GM12878 (cell line): ENCODE measurements around the gene CFAP61. TPM values are rescaled to one million over a fixed set of nuclear protein-coding genes. Genes with fewer than 3 reads are reported as not detected.

ENCODE experiments used
- ATAC-seq: fragments of 200-7000 bp; cut with Tn5 transposase; 3 replicates; pipeline ENCODE4 v1.9.1; 2020; ENCODE audit warnings: mild to moderate bottlenecking, moderate library complexity
- BruUV-seq: library from RNA; stranded (reverse); fragments of 400-500 nt; replicated peaks from 2 replicates; lab custom pipeline; 2021; lab: Mats Ljungman, UMichigan
- CTCF ChIA-PET: fragments of 300-600 bp; sonication (Branson Sonifier 250); formaldehyde crosslinking; extraction: SDS; loops from one replicate; lab custom pipeline; 2021; ENCODE audit warnings: inconsistent platforms; lab: Yijun Ruan, JAX
- POLR2A ChIA-PET: fragments of 350-600 bp; formaldehyde crosslinking; extraction: SDS; loops from one replicate; lab custom pipeline; 2021; ENCODE audit warnings: inconsistent platforms; lab: Charles Lee
- RAD21 ChIA-PET: fragments of 300-600 bp; sonication (Branson Sonifier 250); formaldehyde crosslinking; loops from one replicate; lab custom pipeline; 2023; ENCODE audit warnings: antibody characterized with exemption; ENCODE audit not compliant: unreplicated experiment; lab: Charles Lee
- SMC1A ChIA-PET: fragments of 300-600 bp; sonication (Branson Sonifier 250); formaldehyde crosslinking; loops from one replicate; lab custom pipeline; 2023; ENCODE audit not compliant: unreplicated experiment, uncharacterized antibody; lab: Charles Lee
- DNase-seq: peaks from one replicate; pipeline ENCODE4 v3.0.0-alpha.2; 2011; ENCODE audit warnings: low read depth, low spot score
- FAIRE-seq: peaks from 3 replicates; lab custom pipeline; 2011; peaks lifted over from hg19 to GRCh38; lab: Jason Lieb, UNC
- H2AFZ ChIP-seq: 2 replicates; pipeline ENCODE4 v1.6.0; 2011; ENCODE audit warnings: low read depth, low read length, control low read depth; ENCODE audit not compliant: control insufficient read depth
- H3K27ac ChIP-seq: 2 replicates; pipeline ENCODE4 v1.5.1; 2011; ENCODE audit warnings: control low read depth; ENCODE audit not compliant: control insufficient read depth, insufficient read depth
- H3K27me3 ChIP-seq, 2 experiments: replicated peaks in 1 of 2; 2 replicates each; pipeline versions ENCODE4 v1.6.0 to v1.6.1; 2011; ENCODE audit warnings: low read length in 1 of 2; ENCODE audit not compliant: control insufficient read depth in 2 of 2, insufficient read depth in 2 of 2
- H3K36me3 ChIP-seq, 2 experiments: 2 replicates each; pipeline ENCODE4 v1.5.1; 2011; ENCODE audit warnings: low read length in 1 of 2; ENCODE audit not compliant: control insufficient read depth in 2 of 2, insufficient read depth in 2 of 2
- H3K4me1 ChIP-seq: 2 replicates; pipeline ENCODE4 v1.6.1; 2011; ENCODE audit warnings: mild to moderate bottlenecking, low read length, moderate library complexity, mixed read lengths; ENCODE audit not compliant: control insufficient read depth, insufficient read depth
- H3K4me2 ChIP-seq: 2 replicates; pipeline ENCODE4 v1.6.0; 2011; ENCODE audit warnings: control low read depth; ENCODE audit not compliant: control insufficient read depth, insufficient read depth
- H3K4me3 ChIP-seq: fragments of 200-600 bp; sonication (generic); 2 replicates; pipeline ENCODE4 v1.5.1; 2016
- H3K79me2 ChIP-seq: 2 replicates; pipeline ENCODE4 v1.6.0; 2011; ENCODE audit warnings: low read length; ENCODE audit not compliant: control insufficient read depth, insufficient read depth
- H3K9ac ChIP-seq: 2 replicates; pipeline ENCODE4 v1.8.0; 2011; ENCODE audit warnings: low read length, control low read depth, mixed read lengths; ENCODE audit not compliant: control insufficient read depth, insufficient read depth
- H3K9me3 ChIP-seq: replicated peaks from 3 replicates; pipeline ENCODE4 v1.5.1; 2011; ENCODE audit warnings: mild to moderate bottlenecking, low read length; ENCODE audit not compliant: control insufficient read depth, insufficient read depth
- H4K20me1 ChIP-seq: 2 replicates; pipeline ENCODE4 v1.6.0; 2011; ENCODE audit not compliant: control insufficient read depth, insufficient read depth
- BHLHE40 ChIP-seq, 2 experiments: fragments of 450-650 bp in 1 of 2; IDR thresholded peaks; 2 replicates each; pipeline ENCODE4 v1.6.1; 2011 to 2017; ENCODE audit warnings: low read depth in 2 of 2, borderline replicate concordance in 1 of 2, improper control_type of control experiment in 1 of 2, low read length in 1 of 2, mild to moderate bottlenecking in 1 of 2
- CEBPB ChIP-seq, 2 experiments: fragments of 150-350 bp in 1 of 2; IDR thresholded peaks; 2 replicates each; pipeline ENCODE4 v1.6.1; 2012 to 2014; ENCODE audit warnings: low read depth in 2 of 2, low read length in 2 of 2, borderline replicate concordance in 1 of 2, inconsistent platforms in 1 of 2
- LARP7 ChIP-seq: fragments of 450-650 bp; IDR thresholded peaks from 2 replicates; pipeline ENCODE4 v1.6.1; 2017; ENCODE audit warnings: mild to moderate bottlenecking
- POLR2A ChIP-seq: IDR thresholded peaks from 2 replicates; pipeline ENCODE4 v1.6.1; 2011; ENCODE audit warnings: low read depth, mild to moderate bottlenecking, low read length
- SIN3A ChIP-seq: IDR thresholded peaks from 2 replicates; pipeline ENCODE4 v1.6.1; 2012; ENCODE audit warnings: low read depth, low read length, improper control_type of control experiment
- SP1 ChIP-seq: IDR thresholded peaks from one replicate; pipeline ENCODE4 v1.6.1; 2011; ENCODE audit warnings: low read depth, low read length
- TARDBP ChIP-seq: IDR thresholded peaks from 2 replicates; pipeline ENCODE4 v1.6.1; 2016; ENCODE audit warnings: borderline replicate concordance
- WGBS: methylation state at CpG from one replicate; pipeline ENCODE4 v1.1.6; 2016; ENCODE audit warnings: low lambda C conversion rate; ENCODE audit not compliant: insufficient replicate concordance, insufficient coverage; ENCODE audit errors: missing lambda C conversion rate; 5-methylcytosine and 5-hydroxymethylcytosine counted together
- in situ Hi-C: fragments of 300-500 bp; cut with MboI; formaldehyde crosslinking; loops from 9 replicates; pipeline ENCODE4 v1.14.3; 2018; ENCODE audit warnings: mixed read lengths
- intact Hi-C: fragments of 100-400 bp; cut with micrococcal nuclease; formaldehyde crosslinking; loops from one replicate; pipeline ENCODE4 v1.14.2; 2022; ENCODE audit not compliant: unreplicated experiment
- polyA plus RNA-seq, 11 experiments: library from polyadenylated mRNA; depleted of rRNA in 4 of 11; unstranded in 6 of 11; stranded (reverse) in 5 of 11; fragments of >200 nt; fragmentation: Nextera tagmentation in 4 of 11; fragmentation: Illumina TruSeq in 1 of 11; extraction: Ambion mirVana in 4 of 11; extraction: Trizol in 1 of 11; gene quantifications; 1 replicate in 1 of 11; 2 replicates in 10 of 11; pipeline versions ENCODE4 v1.2.1 to v1.2.3, GENCODE V29; 2011 to 2016; ENCODE audit warnings: inconsistent platforms in 2 of 11, missing spikeins in 2 of 11, low read depth in 1 of 11
- total RNA-seq, 4 experiments: library from RNA; depleted of rRNA in 3 of 4; stranded (reverse); fragments of >200 nt in 3 of 4; fragmentation: Illumina TruSeq in 1 of 4; extraction: Trizol in 1 of 4; gene quantifications; 2 replicates each; pipeline versions ENCODE4 v1.2.1 to v1.2.3, GENCODE V29; 2013 to 2021
- TF ChIP-seq, protein P1 (sequence below): fragments of 450-650 bp; IDR thresholded peaks from 2 replicates; pipeline ENCODE4 v1.6.1; 2017; ENCODE audit warnings: mild to moderate bottlenecking

CFAP61 gene
- total and polyA plus RNA-seq, 10 of the 15 experiments (the other 5 are each of a cell fraction or from before 2014, with no cell fraction given) = 0.11 to 0.41 (median 0.24) TPM; not detected in 7

DNA sequence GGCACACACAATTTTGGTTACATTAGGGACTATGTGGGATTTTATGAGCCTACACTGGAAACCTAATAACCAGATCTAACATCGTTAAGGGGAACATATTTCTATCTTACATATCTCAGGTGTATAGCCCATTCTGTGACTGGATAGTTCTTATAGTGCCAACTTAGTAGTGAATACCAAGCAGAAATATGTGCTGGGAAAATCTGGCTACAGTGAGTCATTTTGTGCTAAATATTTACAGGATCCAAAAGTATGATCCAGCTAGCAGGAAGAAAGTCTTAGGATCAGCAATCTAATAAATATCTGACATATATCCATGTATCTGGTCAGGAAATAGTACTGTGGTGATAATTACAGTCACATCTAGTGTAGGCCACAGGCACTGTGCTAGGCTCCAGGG is 221.0 kb downstream of the CFAP61 start (continued):
- TF ChIP-seq BHLHE40 (IDR thresholded peaks at IDR 0.05; ENCODE audit: borderline replicate concordance in 1 of 2, low read depth in 2 of 2, low read length in 1 of 2) (no peak), SIN3A (no peak), CEBPB (IDR thresholded peaks at IDR 0.05; ENCODE audit: borderline replicate concordance in 1 of 2, low read depth in 2 of 2, low read length in 2 of 2) (no peak), POLR2A (no peak), LARP7 (no peak)
- TF ChIP-seq, protein P1, sequence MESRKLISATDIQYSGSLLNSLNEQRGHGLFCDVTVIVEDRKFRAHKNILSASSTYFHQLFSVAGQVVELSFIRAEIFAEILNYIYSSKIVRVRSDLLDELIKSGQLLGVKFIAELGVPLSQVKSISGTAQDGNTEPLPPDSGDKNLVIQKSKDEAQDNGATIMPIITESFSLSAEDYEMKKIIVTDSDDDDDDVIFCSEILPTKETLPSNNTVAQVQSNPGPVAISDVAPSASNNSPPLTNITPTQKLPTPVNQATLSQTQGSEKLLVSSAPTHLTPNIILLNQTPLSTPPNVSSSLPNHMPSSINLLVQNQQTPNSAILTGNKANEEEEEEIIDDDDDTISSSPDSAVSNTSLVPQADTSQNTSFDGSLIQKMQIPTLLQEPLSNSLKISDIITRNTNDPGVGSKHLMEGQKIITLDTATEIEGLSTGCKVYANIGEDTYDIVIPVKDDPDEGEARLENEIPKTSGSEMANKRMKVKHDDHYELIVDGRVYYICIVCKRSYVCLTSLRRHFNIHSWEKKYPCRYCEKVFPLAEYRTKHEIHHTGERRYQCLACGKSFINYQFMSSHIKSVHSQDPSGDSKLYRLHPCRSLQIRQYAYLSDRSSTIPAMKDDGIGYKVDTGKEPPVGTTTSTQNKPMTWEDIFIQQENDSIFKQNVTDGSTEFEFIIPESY = no peak
- TF ChIP-seq, all 136 proteins: peak for 0

DNA sequence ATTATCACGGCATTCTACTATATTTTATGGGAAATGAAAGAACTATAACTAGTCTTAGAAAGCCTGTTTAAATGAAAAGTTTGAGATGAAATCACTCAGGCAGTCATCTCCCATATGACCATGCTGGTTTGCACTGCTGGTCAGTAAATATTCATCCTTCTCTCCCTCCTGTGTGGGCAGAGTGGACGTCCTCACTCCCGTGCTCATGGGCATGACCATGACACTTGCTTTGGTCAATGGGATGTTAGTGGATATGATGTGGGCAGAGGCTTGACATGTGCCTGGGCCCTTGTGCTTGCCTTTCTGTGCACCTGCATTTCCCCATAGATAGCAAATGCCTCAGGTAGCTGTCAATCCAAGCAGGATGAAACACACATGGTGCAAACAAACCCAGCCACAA is 222.5 kb downstream of the CFAP61 start:
- no peak overlapping the region for H3K4me2 ChIP-seq
- in situ Hi-C loops (no loop called here), intact Hi-C loops (no loop called here)
- no peak overlapping the region for H2AFZ ChIP-seq
- H3K9ac ChIP-seq = no peak overlapping the region
- H3K4me3 ChIP-seq = no peak overlapping the region
- no peaks in the 10 kb centered on the region for H3K9me3 ChIP-seq
- WGBS = 65% methylated on average over 3 of the region's 3 CpGs
- TF ChIP-seq SP1 = no peak
- TF ChIP-seq TARDBP = no peak
- no peaks in the 10 kb centered on the region for H3K4me1 ChIP-seq
- ChIA-PET SMC1A (no interaction called here), RAD21 (no interaction called here), CTCF (no interaction called here), POLR2A (no interaction called here)
- no peaks in the 10 kb centered on the region for H3K79me2 ChIP-seq
- DNase-seq (no peak), ATAC-seq (no peak), FAIRE-seq (no peak)
- H3K36me3 ChIP-seq = no peaks in the 10 kb centered on the region
- no TSS peak for BruUV-seq
- H3K27me3 ChIP-seq = no peaks in the 10 kb centered on the region; a peak in 1 of 4 replicates
- H3K27ac ChIP-seq = no peak overlapping the region
- H4K20me1 ChIP-seq = no peaks in the 10 kb centered on the region
